T-helper 1 cell treated with Interleukin-12 subunit alpha and Interleukin-12 subunit beta and Interleukin-4 antibody, amounts not matched to agents 30 μg/mL and 1 μg/mL, for 36 hours (primary cell): Measurements from ENCODE around the gene SRBD1.

Source experiments
- H3K27ac Mint-ChIP-seq: one replicate; pipeline ENCODE4 v1.8.0; 2021; ENCODE audit warnings: mild to moderate bottlenecking, mixed read lengths
- H3K27me3 Mint-ChIP-seq: one replicate; pipeline ENCODE4 v1.8.0; 2021; ENCODE audit warnings: low read depth, mixed read lengths
- H3K36me3 Mint-ChIP-seq: one replicate; pipeline ENCODE4 v1.8.0; 2021; ENCODE audit warnings: low read depth, mixed read lengths
- H3K4me1 Mint-ChIP-seq: one replicate; pipeline ENCODE4 v1.8.0; 2021; ENCODE audit warnings: low read depth, mixed read lengths
- H3K4me3 Mint-ChIP-seq: one replicate; pipeline ENCODE4 v1.8.0; 2021; ENCODE audit warnings: mild to moderate bottlenecking, moderate library complexity, mixed read lengths
- H3K9me3 Mint-ChIP-seq: one replicate; pipeline ENCODE4 v1.8.0; 2021; ENCODE audit warnings: mixed read lengths

SRBD1 gene

GRCh38 chr2:45567288-45567963, 43.6 kb downstream of the SRBD1 start:
- Mint-ChIP-seq H3K4me1 (peaks cover 19% of the 10 kb centered on the region), H3K27me3 (no peaks in the 10 kb centered on the region), H3K4me3 (peak overlapping the region; percentile 69), H3K36me3 (peaks cover 33% of the 10 kb centered on the region), H3K9me3 (no peaks in the 10 kb centered on the region), H3K27ac (peak overlapping the region; percentile 91)

- peaks cover 14% of the 10 kb centered on the region for H3K36me3 Mint-ChIP-seq
Observed at GRCh38 chr2:45559436-45559835, 51.6 kb downstream of the SRBD1 start.

GRCh38 chr2:45554742-45555140, 56.3 kb downstream of the SRBD1 start:
- peaks cover 18% of the 10 kb centered on the region for H3K4me1 Mint-ChIP-seq
- no peaks in the 10 kb centered on the region for H3K9me3 Mint-ChIP-seq
- peak overlapping the region; percentile 23 for H3K27ac Mint-ChIP-seq
- no peak overlapping the region for H3K4me3 Mint-ChIP-seq
- H3K36me3 Mint-ChIP-seq, result peaks cover 28% of the 10 kb centered on the region
- H3K27me3 Mint-ChIP-seq, result no peaks in the 10 kb centered on the region

More at GRCh38 chr2:45559436-45559835, 51.6 kb downstream of the SRBD1 start:
- no peaks in the 10 kb centered on the region for H3K9me3 Mint-ChIP-seq
- no peak overlapping the region for H3K4me3 Mint-ChIP-seq
- no peaks in the 10 kb centered on the region for H3K27me3 Mint-ChIP-seq
- peaks cover 13% of the 10 kb centered on the region for H3K4me1 Mint-ChIP-seq
- H3K27ac Mint-ChIP-seq, result no peak overlapping the region

GRCh38 chr2:45554073-45554741, 56.9 kb downstream of the SRBD1 start:
- Mint-ChIP-seq H3K4me1 (peaks cover 18% of the 10 kb centered on the region), H3K9me3 (no peaks in the 10 kb centered on the region), H3K4me3 (no peak overlapping the region), H3K36me3 (peaks cover 22% of the 10 kb centered on the region), H3K27me3 (no peaks in the 10 kb centered on the region), H3K27ac (peak overlapping the region; percentile 49)

DNA sequence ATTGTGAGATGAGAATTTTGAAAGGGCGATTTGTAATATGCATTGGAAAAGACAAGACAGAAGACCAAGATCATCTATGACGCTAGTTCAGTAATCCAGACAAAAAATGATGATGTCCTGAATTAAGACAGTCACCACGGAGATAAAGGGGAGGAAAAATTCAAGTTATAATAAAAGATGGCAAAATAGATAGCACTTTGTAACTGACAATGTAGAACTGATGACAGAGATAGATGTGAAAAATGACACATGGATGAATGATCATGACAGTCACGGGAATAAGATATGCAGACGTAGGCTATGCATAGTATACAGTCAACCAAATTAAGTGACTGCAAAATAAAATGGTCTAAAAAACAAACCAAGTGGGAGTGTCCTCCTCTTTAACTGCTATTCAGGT, 59.2 kb downstream of the SRBD1 start:
- Mint-ChIP-seq H3K36me3 (peaks cover 26% of the 10 kb centered on the region), H3K9me3 (no peaks in the 10 kb centered on the region), H3K27ac (no peak overlapping the region), H3K4me3 (no peak overlapping the region), H3K4me1 (peaks cover 13% of the 10 kb centered on the region), H3K27me3 (no peaks in the 10 kb centered on the region)

- Mint-ChIP-seq H3K27me3 (no peaks in the 10 kb centered on the region), H3K4me3 (no peak overlapping the region), H3K4me1 (peaks cover 5% of the 10 kb centered on the region), H3K9me3 (peaks cover 5% of the 10 kb centered on the region), H3K36me3 (peaks cover 42% of the 10 kb centered on the region), H3K27ac (no peak overlapping the region)
Observed at GRCh38 chr2:45545943-45546342, 65.1 kb downstream of the SRBD1 start.

DNA sequence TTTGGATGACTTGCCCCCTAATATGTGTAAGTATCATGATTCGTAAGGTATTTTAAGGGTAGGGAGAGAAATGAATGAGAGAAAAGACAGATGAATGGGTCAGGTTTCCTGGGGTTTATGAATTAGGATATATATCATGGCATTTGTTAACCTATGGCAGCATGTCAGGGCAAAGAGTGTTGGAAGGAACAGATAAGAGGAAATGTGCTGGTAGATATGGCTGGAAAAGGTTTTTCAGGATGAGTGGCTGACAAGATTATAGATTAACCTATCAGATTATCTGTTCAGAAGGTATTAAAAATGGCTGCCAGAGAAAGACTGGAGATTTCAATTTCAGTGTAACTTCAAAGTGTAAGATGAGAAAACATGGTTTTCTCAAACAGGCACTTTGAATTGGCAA, 67.8 kb downstream of the SRBD1 start:
- peaks cover 5% of the 10 kb centered on the region for H3K9me3 Mint-ChIP-seq
- H3K4me3 Mint-ChIP-seq, result no peak overlapping the region
- no peaks in the 10 kb centered on the region for H3K27me3 Mint-ChIP-seq
- peaks cover 42% of the 10 kb centered on the region for H3K36me3 Mint-ChIP-seq
- H3K4me1 Mint-ChIP-seq, result no peaks in the 10 kb centered on the region
- H3K27ac Mint-ChIP-seq, result no peak overlapping the region

- Mint-ChIP-seq H3K9me3 (peaks cover 5% of the 10 kb centered on the region), H3K4me3 (no peak overlapping the region), H3K27ac (no peak overlapping the region), H3K27me3 (no peaks in the 10 kb centered on the region), H3K36me3 (peaks cover 40% of the 10 kb centered on the region), H3K4me1 (no peaks in the 10 kb centered on the region)
Observed at GRCh38 chr2:45542013-45542412, 69.1 kb downstream of the SRBD1 start.

GRCh38 chr2:45541450-45541849, 69.6 kb downstream of the SRBD1 start:
- H3K27me3 Mint-ChIP-seq, result no peaks in the 10 kb centered on the region
- no peak overlapping the region for H3K4me3 Mint-ChIP-seq
- H3K4me1 Mint-ChIP-seq, result no peaks in the 10 kb centered on the region
- peaks cover 40% of the 10 kb centered on the region for H3K36me3 Mint-ChIP-seq
- peaks cover 5% of the 10 kb centered on the region for H3K9me3 Mint-ChIP-seq
- H3K27ac Mint-ChIP-seq, result no peak overlapping the region

- H3K36me3 Mint-ChIP-seq, result peaks cover 38% of the 10 kb centered on the region
- H3K4me1 Mint-ChIP-seq, result no peaks in the 10 kb centered on the region
Observed at GRCh38 chr2:45540942-45541341, 70.1 kb downstream of the SRBD1 start.

DNA sequence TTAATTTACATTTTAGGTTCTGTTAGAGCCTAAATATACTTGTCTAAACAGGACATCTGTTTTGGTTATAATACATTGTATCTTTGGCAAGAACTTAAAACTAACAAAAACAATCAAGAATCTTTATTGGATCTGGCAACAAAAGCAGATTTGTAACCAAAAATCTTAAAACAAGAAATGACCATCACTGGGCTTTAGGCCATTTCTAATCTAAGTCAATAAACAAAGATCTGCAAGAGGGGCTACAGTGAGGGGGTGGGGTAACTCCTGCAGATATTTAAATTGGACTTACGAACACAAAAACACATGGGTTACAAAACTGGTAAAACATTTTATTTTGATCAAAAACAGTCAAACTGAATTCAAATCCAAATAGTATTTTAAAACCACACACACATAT, 77.3 kb downstream of the SRBD1 start:
- Mint-ChIP-seq H3K36me3 (peaks cover 18% of the 10 kb centered on the region), H3K4me3 (no peak overlapping the region), H3K4me1 (no peaks in the 10 kb centered on the region), H3K27me3 (no peaks in the 10 kb centered on the region), H3K9me3 (no peaks in the 10 kb centered on the region), H3K27ac (no peak overlapping the region)

More at GRCh38 chr2:45540942-45541341, 70.1 kb downstream of the SRBD1 start:
- Mint-ChIP-seq H3K27ac (no peak overlapping the region), H3K27me3 (no peaks in the 10 kb centered on the region), H3K9me3 (peaks cover 5% of the 10 kb centered on the region), H3K4me3 (no peak overlapping the region)

- H3K36me3 Mint-ChIP-seq, result peaks cover 15% of the 10 kb centered on the region
- no peak overlapping the region for H3K27ac Mint-ChIP-seq
- no peak overlapping the region for H3K4me3 Mint-ChIP-seq
- H3K4me1 Mint-ChIP-seq, result no peaks in the 10 kb centered on the region
- no peaks in the 10 kb centered on the region for H3K27me3 Mint-ChIP-seq
- no peaks in the 10 kb centered on the region for H3K9me3 Mint-ChIP-seq
Observed at GRCh38 chr2:45532181-45532580, 78.9 kb downstream of the SRBD1 start.

GRCh38 chr2:45524016-45524415, 87.1 kb downstream of the SRBD1 start:
- no peak overlapping the region for H3K27ac Mint-ChIP-seq
- H3K9me3 Mint-ChIP-seq, result no peaks in the 10 kb centered on the region
- H3K4me1 Mint-ChIP-seq, result no peaks in the 10 kb centered on the region
- H3K27me3 Mint-ChIP-seq, result no peaks in the 10 kb centered on the region
- no peak overlapping the region for H3K4me3 Mint-ChIP-seq
- H3K36me3 Mint-ChIP-seq, result peaks cover 4% of the 10 kb centered on the region

- Mint-ChIP-seq H3K27me3 (no peaks in the 10 kb centered on the region), H3K9me3 (no peaks in the 10 kb centered on the region), H3K4me3 (no peak overlapping the region), H3K36me3 (no peaks in the 10 kb centered on the region), H3K27ac (no peak overlapping the region), H3K4me1 (no peaks in the 10 kb centered on the region)
Observed at GRCh38 chr2:45518546-45518945, 92.5 kb downstream of the SRBD1 start.

DNA sequence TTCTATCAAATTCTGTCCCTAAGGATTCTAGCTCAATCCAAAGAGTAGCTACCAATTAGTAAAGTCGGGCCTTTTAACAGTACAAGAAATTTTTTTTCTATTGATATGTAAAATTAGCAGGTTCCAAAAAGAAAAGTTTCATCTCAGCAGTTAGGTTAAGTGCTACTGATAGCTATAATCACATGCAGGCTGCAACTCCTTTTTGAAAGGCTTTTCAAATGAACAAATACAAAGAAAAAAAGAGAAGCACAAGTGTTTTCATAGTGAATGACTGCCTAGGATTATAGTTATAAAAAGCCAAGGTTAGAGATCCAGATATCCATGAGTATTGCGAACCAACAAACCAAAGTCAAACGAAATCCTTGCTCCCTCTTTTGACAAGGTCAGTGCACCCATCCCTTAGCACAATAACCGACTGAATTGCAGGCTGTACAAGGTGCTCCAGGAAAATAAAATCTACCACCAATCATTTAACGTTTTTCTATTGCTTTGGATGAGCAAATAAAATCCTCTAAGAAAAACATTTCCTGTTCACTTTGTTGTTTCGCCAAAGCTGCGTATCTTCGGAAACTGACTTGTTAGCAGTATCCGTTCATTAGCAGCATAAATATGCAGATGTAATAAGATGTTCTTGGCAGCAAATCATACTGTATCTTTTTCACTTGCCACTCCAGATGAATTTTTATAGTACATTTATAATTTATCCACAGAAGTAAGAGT, 100.2 kb downstream of the SRBD1 start:
- Mint-ChIP-seq H3K27me3 (no peaks in the 10 kb centered on the region), H3K4me1 (no peaks in the 10 kb centered on the region), H3K36me3 (no peaks in the 10 kb centered on the region)

More for the DNA sequence above, 100.2 kb downstream of the SRBD1 start:
- Mint-ChIP-seq H3K4me3 (no peak overlapping the region), H3K27ac (no peak overlapping the region), H3K9me3 (no peaks in the 10 kb centered on the region)
